GM15510 (cell line): ENCODE results near the gene EEF1E1.

Experiments used
- POLR2A ChIP-seq: IDR thresholded peaks from 3 replicates; pipeline ENCODE4 v1.6.1; 2011; ENCODE audit warnings: borderline replicate concordance; ENCODE audit not compliant: insufficient read length; ENCODE audit errors: extremely low read depth

The EEF1E1 gene

DNA sequence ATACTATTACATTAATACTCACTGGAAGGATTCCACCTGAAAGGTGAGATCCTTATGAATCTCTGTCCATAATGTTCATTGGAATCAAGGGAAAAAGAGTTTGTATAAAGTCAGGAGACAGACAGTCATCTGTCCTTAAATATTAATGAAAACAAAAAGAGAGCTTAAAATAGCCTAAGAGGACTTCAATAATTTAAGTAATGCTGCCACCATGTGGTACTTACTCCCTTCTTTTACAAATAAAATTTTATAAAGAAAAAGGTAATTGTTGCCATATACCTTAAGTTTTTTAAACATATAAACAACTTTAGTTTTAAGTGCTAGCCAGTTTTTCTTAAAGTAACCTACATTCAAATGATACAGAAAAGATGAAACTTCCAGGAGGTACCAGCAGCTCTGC is 43.2 kb downstream of the EEF1E1 start:
- TF ChIP-seq POLR2A: no peak

DNA sequence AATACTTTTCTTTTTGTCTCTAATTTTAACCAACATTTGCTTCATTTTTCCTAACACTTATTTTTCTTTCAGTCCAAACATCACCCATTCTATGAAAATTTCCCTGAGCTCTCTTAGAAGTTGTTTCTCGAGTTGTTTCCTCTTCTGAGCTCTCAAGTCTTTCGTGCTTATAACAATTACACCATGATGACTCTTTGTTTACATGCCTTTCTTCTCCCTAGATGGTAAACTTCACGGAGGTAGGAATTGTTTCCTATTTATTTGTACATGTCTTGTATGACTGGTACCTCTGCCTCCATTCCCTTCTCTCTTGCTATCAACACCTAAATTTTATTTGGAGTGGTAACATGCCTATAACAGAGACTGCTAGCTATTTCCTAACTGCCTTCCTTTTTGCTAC is 44.6 kb downstream of the EEF1E1 start:
- TF ChIP-seq POLR2A: no peak

DNA sequence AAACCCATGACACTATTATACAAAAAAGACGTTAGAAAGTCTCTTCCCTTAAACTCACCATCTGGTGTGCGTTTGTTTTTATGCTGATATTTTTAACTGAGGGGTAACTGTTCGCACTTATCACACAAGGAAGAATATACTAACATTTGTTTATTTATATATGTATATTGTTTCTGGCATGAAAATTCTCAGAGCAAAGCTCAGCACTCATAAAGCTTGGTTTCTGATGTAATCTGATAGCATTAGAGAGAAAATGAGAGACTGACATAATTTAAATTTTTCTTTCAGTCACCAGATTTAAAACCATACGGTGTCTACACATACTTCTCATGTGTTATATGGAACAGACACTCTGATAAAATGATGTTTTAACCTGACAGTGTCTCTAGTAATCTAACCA is 45.1 kb downstream of the EEF1E1 start:
- no peak for TF ChIP-seq POLR2A

DNA sequence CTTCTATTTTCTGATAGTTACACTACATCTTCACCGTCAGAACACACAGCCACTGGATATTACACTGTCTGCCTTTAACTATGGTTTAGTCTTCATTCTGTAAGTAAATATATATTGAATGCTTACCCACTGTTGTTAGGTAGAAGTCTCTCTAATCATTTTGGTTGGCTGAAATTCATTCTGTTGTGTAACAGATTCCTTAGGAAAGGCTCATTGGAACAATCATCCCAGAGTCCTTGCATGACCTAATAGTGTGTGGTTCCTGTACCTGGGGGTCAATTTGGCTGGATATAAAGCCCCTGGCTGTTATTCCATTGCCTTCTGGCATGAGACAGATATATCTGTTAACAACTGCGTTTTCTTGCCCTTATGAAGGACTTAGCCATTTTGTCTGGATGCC is 48.1 kb downstream of the EEF1E1 start:
- no peak for TF ChIP-seq POLR2A

DNA sequence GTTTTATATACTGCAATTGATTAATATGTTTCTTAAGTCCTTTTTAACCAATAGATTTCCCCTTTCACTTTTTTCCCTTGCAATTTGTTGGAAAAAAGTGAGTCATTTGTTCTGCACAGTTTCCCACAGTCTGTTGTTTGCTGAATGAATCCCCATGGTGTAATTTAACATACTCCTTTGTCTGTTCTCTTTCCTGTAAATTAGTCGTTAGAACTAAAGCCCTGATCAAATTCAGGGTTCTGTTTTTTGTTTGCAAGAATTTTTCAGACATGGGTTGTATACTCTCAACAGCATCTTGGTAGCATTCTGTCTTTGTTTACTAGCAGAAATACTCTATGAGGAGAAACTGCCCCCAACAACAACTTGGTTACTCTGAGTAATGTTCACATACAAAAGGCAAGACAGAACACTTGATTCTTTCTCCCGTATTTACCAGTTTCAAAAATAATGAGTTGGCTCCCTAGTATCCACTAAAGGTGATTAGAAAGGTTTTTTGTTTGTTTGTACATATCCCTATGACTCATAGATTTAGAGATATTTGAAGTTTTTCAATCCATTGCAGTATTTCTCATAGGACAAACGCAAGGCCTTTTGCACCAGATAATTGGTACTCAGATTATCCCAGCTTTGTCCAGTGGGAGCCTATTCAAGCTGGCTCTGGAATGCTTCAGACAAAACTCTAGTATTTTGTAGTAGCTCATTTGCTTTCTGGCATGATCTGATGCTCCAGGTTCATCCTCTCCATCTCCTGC is 54.6 kb downstream of the EEF1E1 start:
- TF ChIP-seq POLR2A: no peak

DNA sequence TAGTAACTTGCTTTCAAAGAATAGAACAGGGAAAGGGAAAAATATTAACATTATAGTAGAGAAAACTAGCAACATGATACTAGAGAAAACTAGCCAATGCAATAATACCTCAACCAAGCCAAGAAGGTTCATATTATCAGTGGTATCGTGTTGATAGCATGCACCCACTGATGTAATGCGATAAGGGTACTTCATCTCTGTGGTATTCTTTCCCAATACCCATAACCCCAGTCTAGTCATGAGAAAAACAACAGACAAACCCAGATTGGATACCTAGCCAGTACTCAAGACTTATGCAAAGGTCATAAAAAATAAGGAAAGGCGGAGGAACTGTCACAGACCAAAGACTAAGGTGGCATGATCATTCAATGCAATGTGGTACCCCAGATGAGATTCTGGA is 59.1 kb downstream of the EEF1E1 start:
- TF ChIP-seq POLR2A: no peak

DNA sequence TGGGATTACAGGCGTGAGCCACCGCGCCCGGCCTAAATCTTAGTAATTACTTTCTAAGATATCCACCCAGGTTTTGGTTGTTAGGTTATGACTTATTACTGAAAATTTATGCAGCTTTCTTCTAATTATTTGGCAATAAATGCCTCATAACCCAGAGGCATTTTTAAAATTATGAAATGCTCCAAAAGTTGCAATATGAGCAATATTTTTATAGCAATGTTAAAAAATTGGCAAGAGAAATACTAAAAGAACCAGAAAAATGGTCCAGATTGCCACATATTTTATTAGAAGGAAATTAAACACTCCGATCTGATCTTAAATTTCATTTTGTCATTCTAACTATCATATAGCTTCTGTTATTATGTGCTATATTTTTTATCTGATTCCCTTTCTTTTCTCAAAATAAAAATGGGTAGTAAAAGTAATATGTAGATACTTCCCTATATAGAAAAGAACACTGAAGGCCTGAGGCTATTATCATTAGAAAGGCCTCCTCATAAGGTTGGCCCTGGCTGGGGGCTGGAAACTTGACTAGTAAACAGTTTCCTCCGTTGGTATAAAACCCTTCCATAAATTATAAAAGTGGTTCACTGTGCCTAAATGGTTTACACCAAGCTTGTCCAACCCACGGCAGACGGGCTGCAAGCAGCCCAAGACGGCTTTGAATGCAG is 60.3 kb downstream of the EEF1E1 start:
- no peak for TF ChIP-seq POLR2A

DNA sequence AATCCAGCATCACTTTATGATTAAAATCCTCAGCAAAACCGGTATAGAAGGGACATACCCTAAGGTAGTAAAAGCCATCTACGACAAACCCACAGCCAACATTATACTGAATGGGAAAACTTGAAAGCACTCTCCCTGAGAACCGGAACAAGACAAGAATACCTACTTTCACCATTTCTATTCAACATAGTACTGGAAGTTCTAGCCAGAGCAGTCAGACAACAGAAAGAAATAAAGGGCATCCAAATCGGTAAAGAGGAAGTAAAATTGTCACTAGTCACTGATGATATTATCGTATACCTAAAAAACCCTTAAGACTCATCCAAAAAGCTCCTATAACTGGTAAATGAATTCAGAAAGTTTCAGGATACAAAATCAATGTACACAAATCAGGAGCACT is 71.4 kb downstream of the EEF1E1 start:
- no peak for TF ChIP-seq POLR2A
